T-cell (primary cell): ENCODE measurements around the gene NF2. TPM values are rescaled to one million over a fixed set of nuclear protein-coding genes. Genes with fewer than 3 reads are reported as not detected.

ENCODE experiments used
- ATAC-seq, 4 experiments: fragments of 200-7000 bp in 3 of 4; fragments of 150-1000 bp in 1 of 4; cut with Tn5 transposase; replicated peaks in 1 of 4; 1 replicate in 3 of 4; 2 replicates in 1 of 4; pipeline ENCODE4 v1.10.0; 2021; ENCODE audit warnings: moderate library complexity in 3 of 4, mild to moderate bottlenecking in 2 of 4, moderate number of reproducible peaks in 1 of 4
- CTCF ChIA-PET, 2 donors: fragments of 300-600 bp; sonication (Branson Sonifier 250); formaldehyde crosslinking; loops; one replicate each; lab custom pipeline; 2022; ENCODE audit warnings: antibody characterized with exemption in 2 of 2; lab: Charles Lee
- POLR2A ChIA-PET, 2 donors: fragments of 300-600 bp; sonication (Branson Sonifier 250); formaldehyde crosslinking; loops; one replicate each; lab custom pipeline; 2022; ENCODE audit warnings: antibody characterized with exemption in 2 of 2; lab: Charles Lee
- DNase-seq, 35 experiments: peaks; one replicate each; pipeline versions ENCODE4 v3.0.0 to v3.0.0-alpha.2; 2013 to 2023
- H3K27ac ChIP-seq: one replicate; pipeline ENCODE4 v1.5.1; 2013; ENCODE audit warnings: low read length
- H3K27me3 ChIP-seq, 2 experiments: replicated peaks in 1 of 2; 1 replicate in 1 of 2; 2 replicates in 1 of 2; pipeline versions ENCODE4 v1.6.1 to v1.7.0; 2013; ENCODE audit warnings: low read length in 1 of 2, mixed read lengths in 1 of 2; ENCODE audit not compliant: control insufficient read depth in 2 of 2, insufficient read depth in 2 of 2; ENCODE audit errors: extremely low read depth in 1 of 2
- H3K36me3 ChIP-seq, 2 donors: 1 replicate in 1 of 2; 2 replicates in 1 of 2; pipeline versions ENCODE4 v1.6.1 to v1.7.0; 2013; ENCODE audit warnings: low read length in 1 of 2; ENCODE audit not compliant: control insufficient read depth in 2 of 2, insufficient read depth in 1 of 2; ENCODE audit errors: extremely low read depth in 1 of 2
- H3K4me1 ChIP-seq, 2 experiments: 1 replicate in 1 of 2; 2 replicates in 1 of 2; pipeline versions ENCODE4 v1.6.1 to v1.7.0; 2013; ENCODE audit warnings: low read length in 2 of 2, mixed read lengths in 1 of 2; ENCODE audit not compliant: insufficient read depth in 2 of 2, control insufficient read depth in 1 of 2; ENCODE audit errors: extremely low read depth in 1 of 2
- H3K4me3 ChIP-seq, 2 donors: 1 replicate in 1 of 2; 2 replicates in 1 of 2; pipeline versions ENCODE4 v1.5.1 to v1.7.0; 2013; ENCODE audit warnings: mild to moderate bottlenecking in 2 of 2, low read length in 1 of 2, moderate library complexity in 1 of 2; ENCODE audit not compliant: control insufficient read depth in 1 of 2; ENCODE audit errors: extremely low read depth in 1 of 2
- H3K9me3 ChIP-seq: 2 replicates; pipeline ENCODE4 v1.7.0; 2013
- H3K27ac Mint-ChIP-seq, 2 donors: one replicate each; pipeline ENCODE4 v1.8.0; 2020 to 2021; ENCODE audit warnings: mild to moderate bottlenecking in 2 of 2, mixed read lengths in 2 of 2
- H3K27me3 Mint-ChIP-seq, 2 donors: one replicate each; pipeline ENCODE4 v1.8.0; 2021 to 2022; ENCODE audit warnings: mixed read lengths in 2 of 2
- H3K36me3 Mint-ChIP-seq: one replicate; pipeline ENCODE4 v1.8.0; 2021; ENCODE audit warnings: mixed read lengths
- H3K4me1 Mint-ChIP-seq, 3 donors: one replicate each; pipeline ENCODE4 v1.8.0; 2020 to 2022; ENCODE audit warnings: mixed read lengths in 3 of 3, mild to moderate bottlenecking in 1 of 3
- H3K4me3 Mint-ChIP-seq, 3 donors: one replicate each; pipeline ENCODE4 v1.8.0; 2020 to 2022; ENCODE audit warnings: mild to moderate bottlenecking in 3 of 3, mixed read lengths in 3 of 3, moderate library complexity in 3 of 3
- H3K9me3 Mint-ChIP-seq, 3 donors: one replicate each; pipeline ENCODE4 v1.8.0; 2020 to 2022; ENCODE audit warnings: mixed read lengths in 3 of 3
- WGBS: methylation state at CpG from one replicate; pipeline ENCODE4 v1.1.5; 2013; ENCODE audit warnings: missing lambda C conversion rate; ENCODE audit not compliant: insufficient coverage; 5-methylcytosine and 5-hydroxymethylcytosine counted together
- total RNA-seq, 35 experiments: library from RNA in 6 of 35; stranded (reverse) in 6 of 35; fragments of 120-200 nt in 1 of 35; gene quantifications; one replicate each; pipeline versions ENCODE4 v1.2.1 to v1.2.4 and lab custom pipeline; 2013 to 2026

The NF2 gene
- total RNA-seq, 5 donors from 2014 or later (not counting 1 experiment from before 2014, with no cell fraction given), result 26.1 to 33.4 (median 31.9) TPM

DNA sequence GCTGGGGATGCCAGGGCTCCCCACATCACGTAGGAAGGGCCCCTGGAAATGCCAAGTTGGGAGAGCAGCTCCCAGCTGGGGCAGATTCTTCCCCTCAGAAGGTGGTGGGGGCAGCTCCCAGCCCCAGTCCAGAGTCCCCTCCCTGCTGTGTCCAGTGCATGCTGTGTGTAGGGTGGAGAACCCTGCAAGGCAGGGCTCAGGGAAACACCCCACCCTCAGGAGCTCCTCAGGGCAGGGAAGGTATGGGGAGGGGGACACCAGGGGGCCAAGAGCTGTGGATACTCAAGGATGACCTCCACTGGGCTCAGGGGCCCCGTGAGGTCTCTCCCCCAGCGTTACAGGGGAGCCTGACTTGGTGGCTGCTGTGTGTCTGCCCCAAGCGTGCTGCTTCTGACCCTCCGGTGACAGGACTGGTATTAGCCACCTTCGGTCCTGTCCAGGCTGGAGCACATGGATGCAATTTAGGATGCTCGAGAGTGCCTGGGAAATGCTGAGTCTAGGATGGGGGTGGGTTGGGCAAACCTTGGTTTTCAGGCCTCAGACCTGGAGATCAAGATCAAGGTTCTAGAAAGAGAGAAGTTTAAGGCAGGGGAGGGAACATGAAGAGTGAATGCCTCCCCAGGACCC is 100.2 kb downstream of the NF2 start:
- H3K4me3 Mint-ChIP-seq, result no peak overlapping the region
- peaks cover 12 to 26% (median 22%) of the 10 kb centered on the region in 3 donors for H3K4me1 Mint-ChIP-seq
- H3K9me3 Mint-ChIP-seq, result no peaks in the 10 kb centered on the region
- no peak overlapping the region for H3K4me3 ChIP-seq
- WGBS, result 77% methylated on average over 6 of the region's 7 CpGs
- no peaks in the 10 kb centered on the region for H3K36me3 Mint-ChIP-seq
- H3K27ac ChIP-seq, result no peak overlapping the region
- peaks cover 4 to 5% of the 10 kb centered on the region in 2 donors for H3K27me3 Mint-ChIP-seq
- no peaks in the 10 kb centered on the region for H3K9me3 ChIP-seq
- ChIA-PET CTCF (no interaction called here), POLR2A (no interaction called here)
- DNase-seq (no peak), ATAC-seq (no peak)
- H3K27me3 ChIP-seq, result peaks cover 0 to 25% of the 10 kb centered on the region in 2 experiments
- H3K27ac Mint-ChIP-seq, result no peak overlapping the region
- H3K36me3 ChIP-seq, result no peaks in the 10 kb centered on the region
- H3K4me1 ChIP-seq, result peaks cover 0 to 24% of the 10 kb centered on the region in 2 experiments

DNA sequence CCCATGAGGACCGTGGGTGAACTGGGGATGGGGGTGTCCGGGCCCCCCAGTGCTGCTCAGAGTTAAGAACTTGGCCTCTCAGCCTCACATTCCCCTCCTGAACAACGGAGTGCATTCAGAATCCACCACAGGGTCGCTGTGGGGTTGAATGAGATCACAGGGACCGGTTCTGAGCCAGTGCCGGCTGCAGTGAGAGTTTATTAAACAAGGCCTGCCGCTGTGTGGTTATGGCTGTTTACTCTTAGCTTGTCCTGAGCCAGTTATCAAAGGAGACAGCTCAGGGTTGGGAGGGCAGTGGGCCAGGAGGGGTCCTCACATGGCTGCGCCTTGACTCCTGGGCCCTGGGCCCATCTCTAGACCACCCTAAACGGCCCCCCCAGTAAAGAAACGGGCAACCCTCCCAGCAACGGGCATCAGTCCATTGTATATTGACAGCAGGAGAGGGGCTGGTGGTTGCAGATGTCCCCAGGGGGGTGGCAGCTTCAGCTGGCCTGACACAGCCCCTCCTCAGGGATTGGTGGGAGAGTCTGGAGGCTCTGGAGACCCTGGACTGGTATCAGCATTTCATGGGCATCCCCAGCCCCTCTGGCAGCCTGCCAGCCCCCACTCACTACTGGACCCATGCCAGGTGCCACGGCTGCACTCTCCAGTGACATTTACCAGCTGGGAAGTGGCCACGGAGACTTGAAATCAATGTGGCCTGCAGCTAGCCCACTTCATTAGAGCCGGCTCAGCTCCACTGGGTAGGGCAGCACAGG is 101.3 kb downstream of the NF2 start:
- CTCF ChIA-PET, result no interaction called here

DNA sequence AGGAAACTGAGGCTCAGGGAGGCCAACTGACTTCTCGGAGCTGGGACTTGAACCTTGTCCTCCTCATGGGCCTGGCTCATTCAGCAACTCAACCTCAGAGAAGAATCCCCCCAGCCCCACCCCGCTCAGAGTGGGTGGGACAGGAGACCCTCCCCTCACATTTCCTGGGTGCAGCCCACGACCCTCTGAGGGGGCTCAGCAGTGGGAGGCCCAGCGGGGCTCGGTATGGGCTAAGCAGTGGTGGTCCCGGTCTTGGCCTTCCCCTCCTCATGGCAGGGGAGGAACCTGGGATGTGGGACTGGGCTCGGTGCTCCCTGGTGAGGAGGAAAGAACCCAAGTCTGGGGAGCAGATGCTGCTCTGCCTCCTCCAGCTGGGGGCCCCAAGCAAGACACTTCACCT is 102.2 kb downstream of the NF2 start:
- Mint-ChIP-seq H3K27ac (no peak overlapping the region), H3K36me3 (no peaks in the 10 kb centered on the region), H3K4me3 (no peak overlapping the region), H3K9me3 (no peaks in the 10 kb centered on the region), H3K4me1 (peaks cover 12 to 19% (median 17%) of the 10 kb centered on the region in 3 donors), H3K27me3 (peaks cover 4 to 5% of the 10 kb centered on the region in 2 donors)
- peaks cover 0 to 21% of the 10 kb centered on the region in 2 experiments for H3K4me1 ChIP-seq
- no peaks in the 10 kb centered on the region for H3K36me3 ChIP-seq
- H3K27ac ChIP-seq, result no peak overlapping the region
- H3K9me3 ChIP-seq, result no peaks in the 10 kb centered on the region
- no peak overlapping the region for H3K4me3 ChIP-seq
- CTCF ChIA-PET, result no interaction called here
- DNase-seq (no peak), ATAC-seq (no peak)
- H3K27me3 ChIP-seq, result peaks cover 0 to 37% of the 10 kb centered on the region in 2 experiments
- POLR2A ChIA-PET, result no interaction called here
- WGBS, result 60% methylated on average over 1 of the region's 7 CpGs

More for the DNA sequence above, 101.3 kb downstream of the NF2 start:
- Mint-ChIP-seq H3K27ac (no peak overlapping the region), H3K4me1 (peaks cover 12 to 26% (median 22%) of the 10 kb centered on the region in 3 donors), H3K27me3 (peaks cover 4 to 5% of the 10 kb centered on the region in 2 donors), H3K9me3 (no peaks in the 10 kb centered on the region), H3K4me3 (no peak overlapping the region), H3K36me3 (no peaks in the 10 kb centered on the region)
- POLR2A ChIA-PET, result no interaction called here
- no peak for DNase-seq
- ATAC-seq, result no peak
- no peaks in the 10 kb centered on the region for H3K36me3 ChIP-seq
- H3K4me3 ChIP-seq, result no peak overlapping the region
- peaks cover 0 to 24% of the 10 kb centered on the region in 2 experiments for H3K4me1 ChIP-seq
- WGBS, result 71% methylated on average over 3 of the region's 14 CpGs
- H3K9me3 ChIP-seq, result no peaks in the 10 kb centered on the region
- no peak overlapping the region for H3K27ac ChIP-seq
- H3K27me3 ChIP-seq, result peaks cover 0 to 30% of the 10 kb centered on the region in 2 experiments

DNA sequence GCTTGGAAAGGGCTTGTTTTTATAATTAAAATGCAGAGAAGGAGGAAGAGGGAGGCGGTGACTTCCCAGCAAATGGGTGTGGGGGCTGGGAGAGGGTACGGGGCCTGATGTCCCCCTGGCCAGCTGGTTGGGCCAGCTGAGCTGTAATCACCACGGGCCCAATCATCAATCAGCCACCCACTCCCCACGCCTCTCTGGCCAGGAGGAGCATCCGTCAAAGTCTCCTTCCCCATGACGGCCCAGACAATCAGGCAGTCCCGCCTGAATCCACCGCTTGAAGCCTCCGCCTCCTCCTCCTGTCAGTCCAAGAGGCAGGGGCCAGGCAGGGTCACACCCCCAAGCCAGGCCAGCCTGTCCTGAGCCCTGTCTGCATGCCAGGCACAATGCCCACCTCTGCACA is 103.1 kb downstream of the NF2 start:
- Histone ChIP-seq H3K36me3 (no peaks in the 10 kb centered on the region), H3K27ac (no peak overlapping the region), H3K27me3 (peaks cover 0 to 45% of the 10 kb centered on the region in 2 experiments), H3K4me3 (no peak overlapping the region), H3K9me3 (no peaks in the 10 kb centered on the region), H3K4me1 (peaks cover 0 to 13% of the 10 kb centered on the region in 2 experiments)
- CTCF ChIA-PET, result no interaction called here
- ATAC-seq (no peak), DNase-seq (no peak)
- peaks cover 6 to 11% (median 8%) of the 10 kb centered on the region in 3 donors for H3K4me1 Mint-ChIP-seq
- no peak overlapping the region for H3K4me3 Mint-ChIP-seq
- H3K36me3 Mint-ChIP-seq, result no peaks in the 10 kb centered on the region
- H3K27ac Mint-ChIP-seq, result no peak overlapping the region
- no peaks in the 10 kb centered on the region for H3K9me3 Mint-ChIP-seq
- WGBS, result 70% methylated on average over 7 of the region's 9 CpGs
- H3K27me3 Mint-ChIP-seq, result peaks cover 4 to 5% of the 10 kb centered on the region in 2 donors
- POLR2A ChIA-PET, result no interaction called here

GRCh38 chr22:29707010-29707409 is 103.6 kb downstream of the NF2 start:
- ChIA-PET CTCF (no interaction called here), POLR2A (no interaction called here)
- DNase-seq (no peak), ATAC-seq (no peak)
- peaks cover 4 to 6% of the 10 kb centered on the region in 2 donors for H3K27me3 Mint-ChIP-seq
- peaks cover under 1 to 5% (median 3%) of the 10 kb centered on the region in 3 donors for H3K4me1 Mint-ChIP-seq
- Histone ChIP-seq H3K27me3 (peaks cover 0 to 42% of the 10 kb centered on the region in 2 experiments), H3K27ac (no peak overlapping the region), H3K4me3 (no peak overlapping the region), H3K4me1 (peaks cover 0 to 8% of the 10 kb centered on the region in 2 experiments), H3K9me3 (no peaks in the 10 kb centered on the region), H3K36me3 (no peaks in the 10 kb centered on the region)
- WGBS, result 69% methylated on average over 7 of the region's 18 CpGs
- no peaks in the 10 kb centered on the region for H3K36me3 Mint-ChIP-seq
- no peak overlapping the region for H3K4me3 Mint-ChIP-seq
- H3K9me3 Mint-ChIP-seq, result no peaks in the 10 kb centered on the region
- H3K27ac Mint-ChIP-seq, result no peak overlapping the region

DNA sequence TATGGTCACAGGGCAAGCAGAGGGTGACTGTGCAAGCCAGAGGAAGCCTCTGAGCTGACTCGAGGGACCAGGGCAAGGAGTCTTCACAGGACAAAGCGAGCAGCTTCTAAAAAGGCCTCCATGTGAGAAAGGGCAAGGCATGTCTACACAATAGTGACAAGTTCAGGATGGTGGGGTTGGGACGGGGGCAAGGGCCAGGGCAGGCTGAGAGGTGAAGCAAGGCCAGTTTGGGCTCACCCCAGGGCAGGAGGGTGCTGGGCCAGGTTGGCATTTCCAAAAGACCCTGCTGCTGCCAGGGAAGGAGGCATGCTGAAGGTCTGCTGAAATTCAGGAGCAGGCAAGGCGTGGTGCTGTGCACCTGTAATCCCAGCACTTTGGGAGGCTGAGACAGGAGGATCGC is 104.0 kb downstream of the NF2 start:
- no peak overlapping the region for H3K4me3 Mint-ChIP-seq
- H3K4me1 Mint-ChIP-seq, result peaks cover 0 to 4% (median 2%) of the 10 kb centered on the region in 3 donors

More for the DNA sequence above, 104.0 kb downstream of the NF2 start:
- Histone ChIP-seq H3K27me3 (peaks cover 0 to 41% of the 10 kb centered on the region in 2 experiments), H3K36me3 (no peaks in the 10 kb centered on the region), H3K9me3 (no peaks in the 10 kb centered on the region), H3K4me1 (peaks cover 0 to 4% of the 10 kb centered on the region in 2 experiments), H3K27ac (no peak overlapping the region), H3K4me3 (no peak overlapping the region)
- POLR2A ChIA-PET, result no interaction called here
- Mint-ChIP-seq H3K9me3 (no peaks in the 10 kb centered on the region), H3K27me3 (peaks cover 4 to 6% of the 10 kb centered on the region in 2 donors), H3K36me3 (no peaks in the 10 kb centered on the region), H3K27ac (no peak overlapping the region)
- no peak for DNase-seq
- CTCF ChIA-PET, result no interaction called here
- 79% methylated on average over 5 of the region's 5 CpGs for WGBS
- ATAC-seq, result no peak
